GM13976 (cell line): Measurements from ENCODE around the gene TNP1.

Experiments used
- DNase-seq: peaks from one replicate; pipeline ENCODE4 v3.0.0; 2012; ENCODE audit warnings: low spot score
- in situ Hi-C: fragments of 300-500 bp; cut with MboI; formaldehyde crosslinking; loops from one replicate; pipeline ENCODE4 v1.12.0; 2022; ENCODE audit warnings: low sequenced_read_pairs, mixed read lengths, inconsistent platforms; ENCODE audit not compliant: unreplicated experiment
- TF ChIP-seq, protein P1 (sequence below): IDR thresholded peaks from 2 replicates; pipeline ENCODE4 v1.5.1; 2012; ENCODE audit warnings: borderline replicate concordance, mild to moderate bottlenecking; ENCODE audit not compliant: insufficient read depth; ENCODE audit errors: extremely low read depth, missing control alignments, control extremely low read depth

The TNP1 gene

DNA sequence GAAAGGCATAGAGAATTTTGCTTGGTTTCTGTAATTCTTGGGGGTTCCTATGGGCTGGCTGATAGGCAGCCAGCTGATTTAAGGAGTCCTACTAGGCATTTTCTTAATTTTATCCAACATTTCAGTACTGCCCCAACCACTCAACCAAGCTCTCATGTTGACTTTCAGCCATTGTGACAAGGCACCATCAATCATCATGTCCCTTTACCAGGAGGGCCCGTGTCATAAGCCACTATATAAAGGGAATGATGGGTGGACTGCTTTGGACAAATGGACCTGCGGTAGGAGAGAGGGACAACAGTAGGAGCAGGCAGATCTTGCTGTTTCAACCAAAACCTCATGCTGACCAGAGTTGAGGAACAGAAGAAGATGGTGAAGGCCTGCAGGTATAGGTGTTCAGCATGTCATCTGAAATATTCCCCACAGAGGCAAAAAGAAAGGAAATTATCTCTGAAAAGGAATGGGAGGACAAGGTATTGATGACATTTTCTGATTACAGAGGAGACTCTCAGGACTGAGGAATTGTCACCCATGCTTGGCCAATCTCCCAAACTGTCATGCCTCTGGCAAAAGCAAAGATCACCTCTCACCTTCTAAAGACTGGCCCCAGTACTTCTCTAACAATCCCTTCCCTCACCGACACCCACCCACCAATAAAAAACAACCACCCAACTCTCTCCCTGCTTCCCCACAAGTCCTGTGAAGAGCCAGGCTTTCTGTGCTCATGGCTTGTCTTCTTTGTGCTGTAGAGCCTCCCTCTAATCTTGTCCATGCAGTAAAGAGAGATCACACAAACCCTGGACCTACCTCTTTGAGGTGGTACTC, 10.9 kb upstream of the TNP1 start:
- no peak for DNase-seq
- in situ Hi-C loops: no loop called here
- TF ChIP-seq, protein P1, sequence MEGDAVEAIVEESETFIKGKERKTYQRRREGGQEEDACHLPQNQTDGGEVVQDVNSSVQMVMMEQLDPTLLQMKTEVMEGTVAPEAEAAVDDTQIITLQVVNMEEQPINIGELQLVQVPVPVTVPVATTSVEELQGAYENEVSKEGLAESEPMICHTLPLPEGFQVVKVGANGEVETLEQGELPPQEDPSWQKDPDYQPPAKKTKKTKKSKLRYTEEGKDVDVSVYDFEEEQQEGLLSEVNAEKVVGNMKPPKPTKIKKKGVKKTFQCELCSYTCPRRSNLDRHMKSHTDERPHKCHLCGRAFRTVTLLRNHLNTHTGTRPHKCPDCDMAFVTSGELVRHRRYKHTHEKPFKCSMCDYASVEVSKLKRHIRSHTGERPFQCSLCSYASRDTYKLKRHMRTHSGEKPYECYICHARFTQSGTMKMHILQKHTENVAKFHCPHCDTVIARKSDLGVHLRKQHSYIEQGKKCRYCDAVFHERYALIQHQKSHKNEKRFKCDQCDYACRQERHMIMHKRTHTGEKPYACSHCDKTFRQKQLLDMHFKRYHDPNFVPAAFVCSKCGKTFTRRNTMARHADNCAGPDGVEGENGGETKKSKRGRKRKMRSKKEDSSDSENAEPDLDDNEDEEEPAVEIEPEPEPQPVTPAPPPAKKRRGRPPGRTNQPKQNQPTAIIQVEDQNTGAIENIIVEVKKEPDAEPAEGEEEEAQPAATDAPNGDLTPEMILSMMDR: no peak

DNA sequence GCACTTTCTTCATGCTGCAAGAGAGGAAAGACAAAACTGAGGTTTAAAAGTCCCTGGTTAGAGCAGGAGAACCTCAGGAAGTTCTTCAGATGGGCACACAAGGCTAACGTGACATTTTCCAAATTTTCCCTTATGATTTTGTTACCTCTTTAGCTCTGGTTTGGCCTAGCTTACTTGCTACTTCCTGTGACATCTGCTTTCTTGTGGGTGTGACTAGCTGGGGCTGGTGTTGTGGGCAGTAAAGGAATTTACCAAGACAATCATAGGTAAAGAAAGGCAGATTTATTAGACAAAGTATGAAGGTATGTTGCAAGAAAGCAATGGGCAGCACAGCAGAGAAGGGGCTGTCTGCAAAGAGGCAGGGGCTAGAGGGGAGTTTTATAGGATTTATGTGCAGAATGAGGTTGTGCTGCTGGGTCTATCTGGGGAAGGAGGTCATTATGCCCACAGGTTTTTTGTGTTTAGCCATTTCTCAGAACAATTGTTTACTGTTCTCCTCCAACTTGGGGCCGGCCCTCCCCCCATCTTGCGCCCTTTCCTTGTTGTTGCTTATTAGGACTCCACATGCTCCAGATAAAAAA, 6.7 kb upstream of the TNP1 start:
- TF ChIP-seq, protein P1: no peak
- in situ Hi-C loops: no loop called here
- no peak for DNase-seq

DNA sequence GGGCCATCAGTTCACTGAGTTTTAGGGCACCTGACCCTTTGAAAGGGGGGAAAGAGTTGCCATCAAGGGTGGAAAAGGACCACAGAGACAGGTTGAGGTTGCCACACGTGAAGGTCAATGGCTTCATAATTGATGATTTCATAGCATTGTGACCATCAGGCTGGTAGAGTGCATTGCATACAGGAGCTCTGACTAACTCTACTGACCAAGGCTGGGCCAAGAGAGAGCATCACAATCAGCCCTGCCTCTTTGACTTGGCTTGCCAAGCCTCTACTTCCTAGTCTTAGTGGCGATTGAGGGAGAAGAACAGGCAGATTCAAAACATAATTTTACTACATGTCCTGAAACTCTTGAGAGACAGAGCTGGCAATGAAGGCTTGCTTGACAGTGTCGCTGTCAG, 5.8 kb upstream of the TNP1 start:
- TF ChIP-seq, protein P1: no peak
- DNase-seq: no peak
- in situ Hi-C loops: no loop called here

DNA sequence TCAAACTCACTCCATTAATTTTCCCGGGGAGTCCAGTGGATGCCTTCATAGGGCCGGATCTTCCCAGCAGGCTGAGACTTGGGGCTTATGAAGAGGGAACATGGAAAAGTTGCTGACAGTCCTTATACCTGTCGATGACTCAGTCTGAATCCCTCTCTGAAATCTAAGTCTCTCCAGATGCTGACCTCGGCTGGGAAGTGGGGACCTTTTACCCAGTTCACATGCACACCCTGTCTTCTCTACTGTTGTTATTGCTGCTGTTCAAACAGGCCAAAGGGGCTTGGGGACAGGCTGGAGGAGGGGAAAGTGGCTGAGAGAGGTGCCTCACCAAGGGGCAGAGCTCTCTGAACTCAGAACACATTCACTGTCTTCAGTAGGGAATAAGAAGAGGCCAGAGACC, 4.1 kb upstream of the TNP1 start:
- DNase-seq: no peak
- in situ Hi-C loops: no loop called here
- TF ChIP-seq, protein P1: no peak

DNA sequence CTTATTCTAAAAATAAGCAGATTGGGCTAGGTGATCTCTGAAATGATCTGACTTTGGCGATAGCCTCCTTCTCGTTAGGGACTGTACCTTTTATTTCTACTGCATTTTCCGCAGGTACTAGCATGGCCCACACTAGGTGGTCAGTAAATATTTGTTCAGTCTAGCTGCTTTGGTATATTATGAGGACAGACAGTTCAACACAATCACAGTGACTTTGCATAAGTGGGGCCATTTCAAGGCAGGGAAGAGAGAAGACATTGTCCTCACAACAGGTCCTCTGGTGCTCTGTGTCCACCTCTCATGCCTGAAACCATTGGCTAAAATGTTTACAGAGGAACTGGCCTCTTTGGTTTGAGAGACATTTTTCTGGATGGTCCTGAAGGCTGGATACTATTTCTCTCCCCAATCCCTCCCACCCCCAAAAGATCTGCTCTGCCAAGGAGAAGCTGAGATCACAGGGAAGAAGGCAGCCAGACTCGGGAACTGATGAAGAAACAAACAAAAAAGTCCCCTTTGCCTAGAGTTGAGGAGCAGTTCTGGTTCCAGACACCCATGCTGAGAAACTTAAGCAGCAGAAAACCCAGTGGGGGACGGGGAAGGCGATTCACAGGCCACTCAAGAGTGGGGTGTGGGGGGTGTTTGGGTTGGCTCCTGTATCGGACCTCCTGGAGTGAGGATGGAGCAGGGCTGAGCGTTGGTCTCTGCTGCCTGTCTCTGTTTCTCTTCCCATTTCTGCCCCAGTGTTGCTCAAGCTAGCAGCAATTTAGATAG, 2.9 kb upstream of the TNP1 start:
- DNase-seq: no peak
- TF ChIP-seq, protein P1: no peak
- in situ Hi-C loops: no loop called here

DNA sequence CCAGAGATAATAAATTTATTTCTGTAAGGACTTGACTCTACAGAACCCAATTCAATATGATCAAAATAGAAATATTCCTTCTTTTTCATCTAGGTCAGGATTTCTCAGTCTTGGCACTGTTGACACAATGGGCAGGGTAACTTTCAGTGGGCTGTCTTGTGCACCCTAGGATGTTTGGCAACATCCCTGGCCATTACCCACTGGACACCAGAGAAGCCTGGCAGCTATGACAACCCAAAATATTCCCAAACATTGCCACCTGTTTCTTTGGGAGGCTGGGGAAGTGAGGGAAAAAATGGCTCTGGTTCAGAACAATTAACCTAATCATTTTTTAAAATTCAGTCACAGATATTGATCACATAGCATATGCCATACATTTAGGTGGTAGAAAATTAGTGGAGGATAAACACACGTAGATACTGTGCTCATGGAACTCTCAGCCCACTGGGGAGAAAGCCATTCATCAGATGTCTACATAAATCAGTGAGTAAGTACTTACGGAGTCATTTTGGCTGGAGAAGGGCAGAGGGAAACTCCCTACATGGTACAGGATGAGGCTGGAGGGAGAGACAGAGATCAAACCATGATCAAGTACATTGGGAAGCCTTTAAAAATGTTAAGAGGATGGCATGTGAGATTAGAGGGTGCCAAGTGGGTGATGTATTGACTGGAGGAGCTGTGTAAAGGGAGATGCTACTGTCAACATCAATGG, 718 bp upstream of the TNP1 start:
- in situ Hi-C loops: no loop called here
- DNase-seq: no peak
- TF ChIP-seq, protein P1: no peak
